A673 (cell line): ENCODE measurements around the gene BTRC. TPM values are rescaled to one million over a fixed set of nuclear protein-coding genes. Genes with fewer than 3 reads are reported as not detected.
A peak's percentile ranks its signal among the peaks of the same experiment; 100 is the strongest.
"Not testable (repeated sequence)": the region's sequence is repeated elsewhere in the genome, so short reads cannot be mapped to it uniquely, and the experiment has no call there.

Source experiments
- BruUV-seq: library from RNA; stranded (reverse); fragments of 400-500 nt; replicated peaks from 2 replicates; lab custom pipeline; 2021; lab: Mats Ljungman, UMichigan
- CTCF ChIA-PET: fragments of 300-600 bp; sonication (Branson Sonifier 250); formaldehyde crosslinking; loops from one replicate; lab custom pipeline; 2022; ENCODE audit warnings: antibody characterized with exemption; lab: Charles Lee
- POLR2A ChIA-PET: fragments of 300-600 bp; sonication (Branson Sonifier 250); formaldehyde crosslinking; loops from one replicate; lab custom pipeline; 2022; ENCODE audit warnings: antibody characterized with exemption; ENCODE audit not compliant: low non-redundant PET; lab: Charles Lee
- DNase-seq: peaks from one replicate; pipeline ENCODE4 v3.0.0-alpha.2; 2015; ENCODE audit warnings: low spot score
- H3K27ac ChIP-seq: fragments of 200-600 bp; sonication (generic); 2 replicates; pipeline ENCODE4 v1.5.1; 2016; ENCODE audit warnings: mixed run types, low read depth, mild to moderate bottlenecking, mixed read lengths, antibody characterized with exemption, low read length; ENCODE audit not compliant: poor library complexity, severe bottlenecking
- H3K27me3 ChIP-seq: fragments of 200-600 bp; sonication (generic); replicated peaks from 2 replicates; pipeline ENCODE4 v1.6.1; 2017; ENCODE audit warnings: mixed run types, low read depth, mild to moderate bottlenecking, mixed read lengths, antibody characterized with exemption, low read length; ENCODE audit not compliant: insufficient read depth, poor library complexity
- H3K36me3 ChIP-seq: fragments of 200-600 bp; sonication (generic); 2 replicates; pipeline ENCODE4 v1.6.1; 2016; ENCODE audit warnings: mixed run types, mild to moderate bottlenecking, mixed read lengths, antibody characterized with exemption, low read length; ENCODE audit not compliant: insufficient read depth, poor library complexity, severe bottlenecking
- H3K4me1 ChIP-seq: fragments of 200-600 bp; sonication (generic); 2 replicates; pipeline ENCODE4 v1.6.1; 2017; ENCODE audit warnings: mixed run types, mild to moderate bottlenecking, mixed read lengths, antibody characterized with exemption, low read length; ENCODE audit not compliant: insufficient read depth, poor library complexity, severe bottlenecking
- H3K4me3 ChIP-seq: fragments of 200-600 bp; sonication (generic); 2 replicates; pipeline ENCODE4 v1.5.1; 2016; ENCODE audit warnings: low read depth, mixed run types, mild to moderate bottlenecking, mixed read lengths, low read length; ENCODE audit not compliant: poor library complexity, severe bottlenecking
- H3K9me3 ChIP-seq: fragments of 200-600 bp; sonication (generic); 2 replicates; pipeline ENCODE4 v1.6.1; 2016; ENCODE audit warnings: mixed run types, low read depth, mild to moderate bottlenecking, mixed read lengths, antibody characterized with exemption, low read length; ENCODE audit not compliant: poor library complexity, severe bottlenecking
- CTCF ChIP-seq: fragments of 300-800, 200-600 bp; sonication (generic); conservative IDR thresholded peaks from 2 replicates; pipeline ENCODE4 v1.5.1; 2017; ENCODE audit warnings: low read depth, mild to moderate bottlenecking, antibody characterized with exemption, low read length, moderate library complexity, mixed read lengths
- EZH2 ChIP-seq: fragments of 200-600 bp; sonication (generic); IDR thresholded peaks from 2 replicates; pipeline ENCODE4 v1.6.1; 2017; ENCODE audit warnings: borderline replicate concordance, low read depth, mild to moderate bottlenecking, mixed read lengths, antibody characterized with exemption, low read length; ENCODE audit not compliant: poor library complexity, severe bottlenecking
- intact Hi-C: fragments of 100-400 bp; cut with micrococcal nuclease; formaldehyde crosslinking; loops from one replicate; pipeline ENCODE4 v1.10.0; 2022; ENCODE audit not compliant: unreplicated experiment
- total RNA-seq: library from RNA; stranded (reverse); gene quantifications from 2 replicates; pipeline ENCODE4 v1.2.3, GENCODE V29; 2021

Gene BTRC
- total RNA-seq, 1 experiment from 2014 or later, result 22.6 TPM

- DNase-seq, result no peak
- no peak for TF ChIP-seq EZH2
Measured at GRCh38 chr10:101588879-101589278, 234.9 kb downstream of the BTRC start.

GRCh38 chr10:101593331-101593730 lies 239.4 kb downstream of the BTRC start:
- H3K9me3 ChIP-seq, H3K27me3 ChIP-seq, H3K4me3 ChIP-seq, H3K4me1 ChIP-seq, POLR2A ChIA-PET, H3K36me3 ChIP-seq, CTCF ChIA-PET, intact Hi-C loops, BruUV-seq, DNase-seq, H3K27ac ChIP-seq: not testable (repeated sequence)

More at GRCh38 chr10:101588879-101589278, 234.9 kb downstream of the BTRC start:
- Histone ChIP-seq H3K4me1 (peaks cover 7% of the 10 kb centered on the region), H3K27ac (no peak overlapping the region), H3K36me3 (no peaks in the 10 kb centered on the region), H3K9me3 (no peaks in the 10 kb centered on the region), H3K4me3 (peak overlapping the region; percentile 77), H3K27me3 (no peaks in the 10 kb centered on the region)
- ChIA-PET POLR2A (no interaction called here), CTCF (no interaction called here)
- intact Hi-C loops, result no loop called here
- no TSS peak for BruUV-seq

- TF ChIP-seq EZH2 (no peak), CTCF (no peak)
- H3K27me3 ChIP-seq, result no peaks in the 10 kb centered on the region
- CTCF ChIA-PET, result interaction anchor here (0.5 kb wide), 1 partner anchor 55 kb away, joined by 4 read pairs; no protein-coding TSS in a partner anchor
- H3K4me3 ChIP-seq, result no peak overlapping the region
- H3K4me1 ChIP-seq, result no peaks in the 10 kb centered on the region
- no peak for DNase-seq
- intact Hi-C loops, result no loop called here
- POLR2A ChIA-PET, result no interaction called here
- H3K36me3 ChIP-seq, result no peaks in the 10 kb centered on the region
- BruUV-seq, result no TSS peak
- H3K27ac ChIP-seq, result no peak overlapping the region
- no peaks in the 10 kb centered on the region for H3K9me3 ChIP-seq
Measured at GRCh38 chr10:101595591-101596433, 241.8 kb downstream of the BTRC start.

- CTCF ChIA-PET, result interaction anchor here (0.5 kb wide), 1 partner anchor 155 kb away, joined by 3 read pairs; no protein-coding TSS in a partner anchor
- H3K27ac ChIP-seq, result no peak overlapping the region
- no peak overlapping the region for H3K4me3 ChIP-seq
- no peaks in the 10 kb centered on the region for H3K36me3 ChIP-seq
- no peaks in the 10 kb centered on the region for H3K27me3 ChIP-seq
- POLR2A ChIA-PET, result no interaction called here
- BruUV-seq, result no TSS peak
- intact Hi-C loops, result no loop called here
- TF ChIP-seq CTCF (no peak), EZH2 (no peak)
- H3K4me1 ChIP-seq, result no peaks in the 10 kb centered on the region
- no peaks in the 10 kb centered on the region for H3K9me3 ChIP-seq
- no peak for DNase-seq
Measured at GRCh38 chr10:101597091-101597900, 243.3 kb downstream of the BTRC start.
